HG02981 (cell line): ENCODE results near the gene MICAL2.

Experiments
- ATAC-seq: cut with Tn5 transposase; IDR thresholded peaks from one replicate; pipeline ENCODE4 v1.9.1; 2021; ENCODE audit warnings: mild to moderate bottlenecking, moderate library complexity; ENCODE audit not compliant: unreplicated experiment

MICAL2 gene

GRCh38 chr11:12185106-12185690 lies 74.8 kb downstream of the MICAL2 start:
- ATAC-seq: no peak

DNA sequence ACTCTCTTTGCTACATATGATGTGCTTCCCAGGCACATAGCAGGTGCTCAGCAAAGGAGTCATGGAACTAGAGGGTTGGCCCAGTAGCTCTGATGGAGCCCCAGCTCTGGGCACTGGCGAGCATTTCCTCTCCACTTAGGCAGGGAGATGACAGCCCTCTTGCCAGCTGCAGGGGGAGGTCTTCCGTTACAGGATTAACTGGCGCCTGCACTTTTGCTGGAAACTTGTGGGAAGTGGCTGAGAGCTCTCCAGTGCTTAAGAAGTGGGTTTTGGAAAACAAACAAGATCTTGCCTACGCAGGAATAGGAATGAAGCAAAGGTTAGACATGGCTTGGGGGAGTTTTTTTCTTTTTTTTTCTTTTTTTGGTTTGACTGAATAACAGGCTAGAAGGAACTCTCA lies 75.5 kb downstream of the MICAL2 start:
- no peak for ATAC-seq

GRCh38 chr11:12186701-12187100 lies 76.3 kb downstream of the MICAL2 start:
- no peak for ATAC-seq

GRCh38 chr11:12187399-12187798 lies 77.0 kb downstream of the MICAL2 start:
- ATAC-seq: no peak

DNA sequence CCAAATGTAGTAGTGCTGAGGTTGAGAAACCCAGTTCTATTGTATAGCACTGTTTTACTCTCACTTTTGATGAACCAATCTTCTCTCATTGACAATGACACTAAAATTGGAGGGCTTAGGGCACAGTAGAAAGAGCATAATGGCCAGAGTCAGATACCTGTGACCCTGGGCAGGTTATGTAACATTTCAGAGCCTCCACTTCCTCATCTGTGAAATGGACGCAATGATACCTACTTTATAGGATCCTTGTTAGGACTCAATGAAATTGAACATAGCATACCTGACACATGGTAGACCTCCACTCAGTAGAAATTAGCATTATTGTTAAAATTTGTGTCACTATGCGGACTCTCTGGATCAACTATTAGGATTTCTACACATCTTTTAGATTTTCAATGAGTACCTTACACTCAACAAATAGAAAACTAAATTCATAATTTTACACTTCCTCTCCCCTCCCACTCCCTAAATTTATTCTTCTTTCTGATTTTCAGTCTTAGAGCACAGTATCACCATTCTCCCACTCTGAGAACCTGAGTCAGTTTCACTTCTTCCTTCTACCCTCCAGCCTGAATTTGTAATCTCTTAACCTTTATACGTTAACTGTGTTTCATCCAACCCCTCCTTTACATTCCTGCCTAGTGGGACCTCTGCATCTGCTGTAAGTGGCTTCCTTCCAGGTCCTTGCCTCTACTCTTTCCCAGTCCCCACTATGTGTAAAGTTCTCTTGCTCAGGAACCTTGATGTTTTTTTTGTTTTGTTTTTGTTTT lies 78.3 kb downstream of the MICAL2 start:
- peak; percentile 67 for ATAC-seq

DNA sequence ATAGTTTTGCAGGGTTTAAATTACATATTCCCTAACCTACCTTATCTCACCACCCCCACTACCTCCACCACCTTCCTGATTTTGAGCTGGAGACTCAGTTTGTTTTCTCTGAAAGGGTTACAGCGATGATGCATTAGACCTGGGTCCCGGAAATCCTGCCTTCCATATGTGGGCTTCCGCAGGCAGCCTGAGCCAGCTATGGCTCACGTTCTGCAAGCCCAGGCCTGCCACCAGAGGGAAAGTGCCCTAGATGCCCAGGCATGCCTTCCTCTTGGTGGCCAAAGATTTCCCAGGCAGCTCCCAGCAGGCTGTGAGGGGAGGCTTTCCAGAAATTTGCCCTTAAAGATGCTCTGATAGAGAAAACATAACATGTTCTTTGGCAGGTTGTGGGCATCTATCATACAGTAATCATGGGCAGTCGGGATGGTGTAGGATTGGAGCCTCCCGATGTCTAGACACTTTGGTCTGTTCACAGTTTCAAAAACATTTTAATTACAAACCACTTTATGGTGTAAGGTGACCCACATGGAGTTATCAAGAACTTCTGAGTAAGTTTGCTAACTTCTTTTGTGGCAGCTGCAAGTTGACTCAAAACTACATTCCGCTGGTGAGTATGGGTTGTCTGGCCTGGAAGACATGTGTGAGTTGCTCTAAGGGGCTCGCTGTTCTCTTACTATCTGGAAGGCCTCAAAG lies 79.3 kb downstream of the MICAL2 start:
- ATAC-seq: no peak

DNA sequence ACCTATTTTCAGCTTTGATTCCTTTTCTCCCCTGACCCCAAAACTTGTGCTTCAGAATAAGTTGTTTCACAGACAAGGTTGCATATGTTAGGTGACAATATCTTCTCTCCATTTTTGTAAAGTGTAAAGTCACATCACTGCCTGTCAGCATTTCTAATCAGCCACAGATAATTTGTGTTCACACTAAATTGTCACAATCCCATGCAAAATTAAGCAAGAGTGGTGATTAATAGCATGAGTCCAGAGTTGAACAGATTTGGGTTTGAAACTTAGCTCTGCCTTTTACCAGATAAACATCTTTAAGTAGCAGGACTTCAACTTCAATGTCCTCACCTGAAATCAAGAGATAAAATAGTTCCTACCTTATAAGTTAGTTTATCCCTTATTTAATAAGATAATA lies 80.1 kb downstream of the MICAL2 start:
- no peak for ATAC-seq

DNA sequence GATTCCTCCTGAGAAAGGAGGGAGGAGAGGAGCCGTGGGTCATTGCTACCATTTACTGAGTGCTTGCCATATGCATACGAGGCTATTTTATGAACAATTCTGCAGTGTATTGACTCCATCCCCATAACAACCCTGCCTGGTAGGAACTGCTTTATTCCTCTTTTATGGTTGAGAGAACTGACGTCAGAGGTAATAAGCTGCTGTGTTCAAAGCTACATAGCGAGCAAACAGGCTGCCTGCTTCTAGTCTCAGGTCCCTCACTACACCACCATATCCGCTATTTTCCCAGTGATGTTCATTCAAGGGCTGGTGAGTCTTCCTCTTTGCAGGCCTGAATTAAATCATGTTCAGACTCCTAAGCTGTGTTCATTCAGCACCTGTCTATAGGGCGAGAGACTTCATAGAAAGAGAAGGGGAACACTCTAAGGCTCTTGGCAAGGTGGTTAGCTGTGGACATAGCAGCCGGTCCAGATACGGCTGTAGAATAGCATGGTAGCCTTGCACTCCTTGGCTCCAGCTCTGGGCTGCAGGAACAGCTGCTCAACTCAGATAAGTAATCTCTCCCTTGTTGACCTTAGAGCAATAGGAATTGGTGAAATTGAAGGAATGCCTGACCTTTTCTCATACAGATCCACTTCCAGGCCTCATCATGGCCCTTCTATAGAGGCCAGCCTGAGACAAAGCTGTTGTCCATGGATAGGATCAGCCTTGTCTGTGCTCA lies 82.6 kb downstream of the MICAL2 start:
- no peak for ATAC-seq

DNA sequence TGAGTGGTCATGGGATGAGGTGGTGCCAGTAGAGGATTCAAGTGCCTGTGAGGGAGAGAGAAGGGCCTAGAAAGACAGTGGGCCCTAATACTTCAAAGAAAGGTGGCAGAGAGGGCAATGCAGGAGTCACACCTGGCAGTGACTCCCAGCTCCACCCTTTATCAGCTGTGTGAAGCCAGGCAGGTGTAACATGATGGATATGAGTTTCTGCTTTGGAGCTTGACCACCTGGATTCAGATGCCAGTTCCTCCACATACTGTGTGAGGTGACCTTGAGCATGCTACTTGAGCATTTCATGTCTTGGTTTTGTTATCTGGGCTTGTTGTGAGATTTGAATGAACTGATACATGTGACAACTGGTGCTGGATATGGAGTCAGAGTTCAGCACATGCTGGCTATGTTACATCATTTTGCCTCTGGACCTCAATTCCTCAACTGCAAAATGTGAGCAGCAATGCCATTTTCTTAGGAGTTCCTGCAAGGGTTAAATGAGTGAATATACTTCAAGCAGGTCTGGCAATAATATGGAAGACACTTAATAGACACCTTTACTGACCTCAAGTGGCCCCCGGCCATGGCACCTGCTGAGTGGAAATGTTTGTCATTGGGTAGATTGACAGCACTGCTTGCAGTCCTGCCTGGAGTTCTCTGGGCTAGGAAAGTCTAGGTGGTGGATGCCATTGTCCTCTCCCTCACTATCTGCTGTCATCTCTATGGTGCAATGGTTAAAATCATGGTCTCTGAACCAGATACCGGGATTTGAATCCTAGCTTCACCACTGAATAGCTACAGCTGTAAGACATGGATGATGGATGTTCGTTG lies 83.3 kb downstream of the MICAL2 start:
- no peak for ATAC-seq

DNA sequence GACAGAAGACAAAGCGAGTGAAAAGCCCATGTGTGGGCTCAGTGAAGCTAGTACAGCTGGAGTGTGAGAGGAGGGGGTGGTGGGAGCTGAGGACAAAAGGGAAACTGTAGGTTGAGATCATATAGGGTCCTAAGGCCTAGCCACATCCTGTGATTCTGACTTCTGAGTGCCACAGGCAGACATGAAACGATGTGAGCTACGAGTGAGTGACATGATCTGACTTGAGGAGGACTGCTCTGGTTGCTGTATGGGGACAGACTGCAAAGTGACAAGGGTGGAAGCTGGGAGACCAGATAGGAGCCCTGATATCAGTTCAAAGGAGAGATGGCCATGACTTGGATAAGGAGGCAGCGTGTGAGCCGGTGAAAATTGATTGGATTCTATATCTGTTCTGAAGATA lies 85.4 kb downstream of the MICAL2 start:
- ATAC-seq: peak; percentile 80

- ATAC-seq: no peak
Observed at GRCh38 chr11:12196308-12196707, 85.9 kb downstream of the MICAL2 start.

DNA sequence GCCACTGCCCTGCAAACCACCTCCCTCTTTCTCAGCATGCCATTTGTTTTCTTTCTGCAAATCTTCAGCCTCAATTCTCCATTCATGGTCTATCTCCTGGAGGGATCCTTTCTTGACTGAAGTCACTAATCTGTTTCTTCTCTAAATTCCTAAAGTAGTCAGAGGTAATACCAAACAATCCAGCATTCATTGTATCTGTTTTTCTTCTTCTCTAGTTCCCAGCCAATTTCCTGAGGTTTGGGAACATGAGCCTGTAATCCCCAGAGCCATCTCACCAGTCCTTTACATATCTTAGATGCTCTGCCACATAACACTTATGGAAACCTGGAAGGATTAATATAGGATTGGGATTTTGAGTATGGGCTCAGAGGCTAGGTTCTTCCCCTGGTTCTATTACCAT lies 86.5 kb downstream of the MICAL2 start:
- ATAC-seq: no peak

- ATAC-seq: no peak
Observed at GRCh38 chr11:12198251-12199222, 88.1 kb downstream of the MICAL2 start.

GRCh38 chr11:12199231-12199948 lies 89.0 kb downstream of the MICAL2 start:
- no peak for ATAC-seq

DNA sequence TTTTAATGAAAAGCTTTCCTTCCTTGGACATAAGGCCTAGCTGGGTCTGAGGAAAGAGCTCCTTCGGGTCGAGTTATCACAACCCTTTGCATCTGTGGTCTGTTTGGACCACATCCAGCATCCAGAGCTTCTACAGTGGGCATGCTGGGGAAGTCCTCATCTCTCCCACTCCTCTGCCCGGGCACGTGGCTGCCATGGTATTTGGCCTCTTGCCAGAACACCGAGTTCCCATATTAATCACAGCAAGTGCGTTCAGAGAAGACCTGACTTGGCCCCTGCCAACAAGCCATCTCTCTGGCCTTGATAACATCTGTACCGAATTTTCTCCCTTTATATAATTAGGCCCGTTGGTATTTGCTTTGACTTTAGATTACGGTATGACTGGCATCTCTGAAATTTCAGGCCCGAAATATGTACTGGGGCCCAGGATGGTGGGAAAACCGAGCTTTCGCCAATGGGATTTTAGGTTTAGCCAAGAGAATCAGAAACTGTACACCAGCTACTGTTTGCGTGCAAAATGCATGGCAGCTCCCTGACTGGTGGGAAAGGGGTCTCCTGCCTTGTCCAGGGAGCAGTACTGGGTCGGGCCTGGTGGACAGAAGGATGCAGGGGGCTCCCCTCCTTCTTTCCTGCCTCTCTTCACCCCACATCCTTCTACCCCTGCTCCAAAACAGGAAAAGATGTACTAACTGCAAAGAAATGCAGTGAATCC lies 90.0 kb downstream of the MICAL2 start:
- ATAC-seq: no peak

GRCh38 chr11:12200991-12201985 lies 90.9 kb downstream of the MICAL2 start:
- ATAC-seq: no peak
